GM12875 (cell line): ENCODE data around the gene CARD14.
A peak's percentile ranks its signal among the peaks of the same experiment; 100 is the strongest.

Experiments
- H3K4me3 ChIP-seq: one replicate; pipeline ENCODE4 v1.5.1; 2011; ENCODE audit warnings: low read depth, low read length, control low read depth
- CTCF ChIP-seq: IDR thresholded peaks from 2 replicates; pipeline ENCODE4 v1.5.1; 2011; ENCODE audit warnings: low read depth, mild to moderate bottlenecking, control low read depth, inconsistent platforms, low read length, moderate library complexity, borderline replicate concordance; ENCODE audit not compliant: insufficient read depth

Gene CARD14

GRCh38 chr17:80220054-80220735 is 50.4 kb downstream of the CARD14 start, which contains the start of the genes SGSH and SLC26A11:
Gene SGSH, minus strand, starts transcription at chr17:80220333. Its CDS starts 20 bp downstream, at chr17:80220313.
Gene SLC26A11, plus strand, starts transcription at chr17:80220427. Its CDS starts 1,134 bp downstream, at chr17:80221561.
- peak within 1 kb of the TSS; percentile 83 for H3K4me3 ChIP-seq
- no peak for TF ChIP-seq CTCF

- no peak for TF ChIP-seq CTCF
- H3K4me3 ChIP-seq = peak overlapping the region; percentile 83
Measured at GRCh38 chr17:80220736-80221215, 50.9 kb downstream of the CARD14 start.

- no peak overlapping the region for H3K4me3 ChIP-seq
- TF ChIP-seq CTCF = no peak
Measured at GRCh38 chr17:80221351-80222105, 51.7 kb downstream of the CARD14 start.

- H3K4me3 ChIP-seq = no peak overlapping the region
- no peak for TF ChIP-seq CTCF
Measured at GRCh38 chr17:80222376-80223141, 52.7 kb downstream of the CARD14 start.

GRCh38 chr17:80223142-80223815 is 53.4 kb downstream of the CARD14 start:
- H3K4me3 ChIP-seq = no peak overlapping the region
- TF ChIP-seq CTCF = no peak

- TF ChIP-seq CTCF = no peak
Measured at GRCh38 chr17:80223838-80224497, 54.1 kb downstream of the CARD14 start.

More at GRCh38 chr17:80223838-80224497, 54.1 kb downstream of the CARD14 start:
- no peak overlapping the region for H3K4me3 ChIP-seq
